Measurements from ENCODE around the gene GNL1.

DNA sequence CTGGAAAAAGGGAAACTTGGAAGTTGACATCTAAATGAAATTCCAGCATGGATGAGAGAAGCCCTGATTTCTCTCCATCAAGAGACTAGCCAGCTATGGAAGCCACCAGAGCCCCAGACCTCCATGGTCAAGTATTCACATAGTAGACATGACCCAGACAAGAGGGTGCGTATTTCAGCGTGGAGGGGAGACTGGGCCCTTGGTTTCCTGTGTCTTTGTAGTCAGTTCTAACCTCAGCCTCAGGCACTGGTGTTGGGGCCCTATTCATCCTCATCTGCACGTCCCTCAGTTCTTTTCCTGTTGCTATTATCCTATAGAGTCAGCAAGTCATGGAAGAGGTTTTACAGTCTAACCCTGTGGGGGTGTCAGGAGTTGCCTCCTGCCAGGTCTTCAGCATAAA, 12.5 kb downstream of the GNL1 start:
- TF ChIP-seq EZH2phosphoT487 (IDR thresholded peaks at IDR 0.05; ENCODE audit: borderline replicate concordance) (no peak), SP1 (IDR thresholded peaks at IDR 0.05; ENCODE audit: low read depth) (no peak), POLR2A (IDR thresholded peaks at IDR 0.05; ENCODE audit: borderline replicate concordance, extremely low read depth, insufficient read depth, insufficient read length) (no peak), TCF7L2 (IDR thresholded peaks at IDR 0.05; ENCODE audit: borderline replicate concordance, extremely low read depth, insufficient read depth, insufficient read length) (no peak), EZH2 (IDR thresholded peaks at IDR 0.05) (no peak)
- TF ChIP-seq, protein P1, sequence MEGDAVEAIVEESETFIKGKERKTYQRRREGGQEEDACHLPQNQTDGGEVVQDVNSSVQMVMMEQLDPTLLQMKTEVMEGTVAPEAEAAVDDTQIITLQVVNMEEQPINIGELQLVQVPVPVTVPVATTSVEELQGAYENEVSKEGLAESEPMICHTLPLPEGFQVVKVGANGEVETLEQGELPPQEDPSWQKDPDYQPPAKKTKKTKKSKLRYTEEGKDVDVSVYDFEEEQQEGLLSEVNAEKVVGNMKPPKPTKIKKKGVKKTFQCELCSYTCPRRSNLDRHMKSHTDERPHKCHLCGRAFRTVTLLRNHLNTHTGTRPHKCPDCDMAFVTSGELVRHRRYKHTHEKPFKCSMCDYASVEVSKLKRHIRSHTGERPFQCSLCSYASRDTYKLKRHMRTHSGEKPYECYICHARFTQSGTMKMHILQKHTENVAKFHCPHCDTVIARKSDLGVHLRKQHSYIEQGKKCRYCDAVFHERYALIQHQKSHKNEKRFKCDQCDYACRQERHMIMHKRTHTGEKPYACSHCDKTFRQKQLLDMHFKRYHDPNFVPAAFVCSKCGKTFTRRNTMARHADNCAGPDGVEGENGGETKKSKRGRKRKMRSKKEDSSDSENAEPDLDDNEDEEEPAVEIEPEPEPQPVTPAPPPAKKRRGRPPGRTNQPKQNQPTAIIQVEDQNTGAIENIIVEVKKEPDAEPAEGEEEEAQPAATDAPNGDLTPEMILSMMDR (IDR thresholded peaks at IDR 0.05 in 2 of 3, conservative IDR thresholded peaks at IDR 0.05 in 1 of 3; ENCODE audit: borderline replicate concordance in 1 of 3, insufficient read depth in 1 of 3, low read depth in 2 of 3, low read length in 2 of 3) = no peak
- TF ChIP-seq, protein P2, sequence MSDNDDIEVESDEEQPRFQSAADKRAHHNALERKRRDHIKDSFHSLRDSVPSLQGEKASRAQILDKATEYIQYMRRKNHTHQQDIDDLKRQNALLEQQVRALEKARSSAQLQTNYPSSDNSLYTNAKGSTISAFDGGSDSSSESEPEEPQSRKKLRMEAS (IDR thresholded peaks at IDR 0.05) = no peak
- TF ChIP-seq, protein P3, sequence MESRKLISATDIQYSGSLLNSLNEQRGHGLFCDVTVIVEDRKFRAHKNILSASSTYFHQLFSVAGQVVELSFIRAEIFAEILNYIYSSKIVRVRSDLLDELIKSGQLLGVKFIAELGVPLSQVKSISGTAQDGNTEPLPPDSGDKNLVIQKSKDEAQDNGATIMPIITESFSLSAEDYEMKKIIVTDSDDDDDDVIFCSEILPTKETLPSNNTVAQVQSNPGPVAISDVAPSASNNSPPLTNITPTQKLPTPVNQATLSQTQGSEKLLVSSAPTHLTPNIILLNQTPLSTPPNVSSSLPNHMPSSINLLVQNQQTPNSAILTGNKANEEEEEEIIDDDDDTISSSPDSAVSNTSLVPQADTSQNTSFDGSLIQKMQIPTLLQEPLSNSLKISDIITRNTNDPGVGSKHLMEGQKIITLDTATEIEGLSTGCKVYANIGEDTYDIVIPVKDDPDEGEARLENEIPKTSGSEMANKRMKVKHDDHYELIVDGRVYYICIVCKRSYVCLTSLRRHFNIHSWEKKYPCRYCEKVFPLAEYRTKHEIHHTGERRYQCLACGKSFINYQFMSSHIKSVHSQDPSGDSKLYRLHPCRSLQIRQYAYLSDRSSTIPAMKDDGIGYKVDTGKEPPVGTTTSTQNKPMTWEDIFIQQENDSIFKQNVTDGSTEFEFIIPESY (IDR thresholded peaks at IDR 0.05; ENCODE audit: extremely low read depth, insufficient replicate concordance, low read length) = no peak

All from HCT116 (cell line).